G401 (cell line): Measurements from ENCODE around the gene PTOV1. TPM values are rescaled to one million over a fixed set of nuclear protein-coding genes. Genes with fewer than 3 reads are reported as not detected.

Source experiments
- DNase-seq: peaks from one replicate; pipeline ENCODE4 v3.0.0-alpha.2; 2015; ENCODE audit warnings: low spot score
- in situ Hi-C: cut with HindIII; loops from 2 replicates; pipeline ENCODE4 v1.10.0; 2016; ENCODE audit warnings: low sequenced_read_pairs, mixed read lengths
- total RNA-seq: library from RNA; depleted of rRNA; stranded (reverse); fragments of >200 nt; shearing (Covaris generic); gene quantifications from 2 replicates; pipeline ENCODE4 v1.2.3, GENCODE V29; 2014

The PTOV1 gene
- total RNA-seq, 1 experiment from 2014 or later = 147 TPM

DNA sequence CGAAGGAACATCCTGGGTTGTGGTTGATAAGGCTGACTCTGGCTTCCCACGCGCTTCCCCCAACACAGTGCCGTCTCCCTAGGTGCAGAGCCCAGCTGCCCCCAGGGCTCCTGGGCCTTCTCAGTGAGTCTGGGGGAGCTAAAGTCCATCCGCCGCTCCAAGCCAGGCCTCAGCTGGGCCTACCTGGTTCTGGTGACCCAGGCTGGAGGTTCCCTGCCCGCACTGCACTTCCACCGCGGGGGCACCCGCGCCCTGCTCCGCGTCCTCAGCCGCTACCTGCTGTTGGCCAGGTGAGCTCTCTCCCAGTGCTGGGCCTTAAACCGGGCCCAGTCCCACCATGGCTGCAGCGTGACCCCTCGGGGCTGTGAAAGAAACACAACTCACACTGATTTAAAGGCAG lies 30.2 kb downstream of the PTOV1 start:
- no peak for DNase-seq
- in situ Hi-C loops = no loop called here

DNA sequence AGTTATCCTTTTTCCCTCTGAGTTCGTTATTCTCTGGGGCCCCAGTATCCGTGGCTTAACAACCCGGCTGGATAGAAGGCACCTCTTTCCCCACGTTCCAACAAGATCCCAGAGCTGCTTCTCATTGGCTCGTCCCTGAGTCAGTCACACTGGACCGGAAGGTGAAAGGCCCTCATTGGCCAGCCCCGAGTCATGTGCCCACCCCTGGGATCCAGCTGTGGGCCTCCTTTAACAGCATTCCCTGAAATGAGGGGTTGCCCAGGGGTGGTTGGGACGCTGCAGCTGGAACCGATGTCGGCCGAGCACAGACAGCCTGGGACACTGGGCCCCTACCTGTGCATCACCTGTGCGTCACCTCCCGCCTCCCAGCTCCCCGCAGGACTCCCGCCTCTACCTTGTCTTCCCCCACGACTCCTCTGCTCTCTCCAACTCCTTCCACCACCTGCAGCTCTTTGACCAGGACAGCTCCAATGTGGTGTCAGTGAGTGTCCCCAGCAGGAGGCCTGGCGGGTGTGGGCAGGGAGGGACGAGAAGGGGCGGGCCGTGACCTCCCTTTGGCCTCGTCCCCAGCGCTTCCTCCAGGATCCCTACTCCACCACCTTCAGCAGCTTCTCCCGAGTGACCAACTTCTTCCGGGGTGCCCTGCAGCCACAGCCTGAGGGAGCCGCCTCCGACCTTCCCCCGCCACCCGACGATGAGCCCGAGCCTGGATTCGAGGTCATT lies 30.9 kb downstream of the PTOV1 start:
- in situ Hi-C loops = no loop called here
- DNase-seq = no peak

DNA sequence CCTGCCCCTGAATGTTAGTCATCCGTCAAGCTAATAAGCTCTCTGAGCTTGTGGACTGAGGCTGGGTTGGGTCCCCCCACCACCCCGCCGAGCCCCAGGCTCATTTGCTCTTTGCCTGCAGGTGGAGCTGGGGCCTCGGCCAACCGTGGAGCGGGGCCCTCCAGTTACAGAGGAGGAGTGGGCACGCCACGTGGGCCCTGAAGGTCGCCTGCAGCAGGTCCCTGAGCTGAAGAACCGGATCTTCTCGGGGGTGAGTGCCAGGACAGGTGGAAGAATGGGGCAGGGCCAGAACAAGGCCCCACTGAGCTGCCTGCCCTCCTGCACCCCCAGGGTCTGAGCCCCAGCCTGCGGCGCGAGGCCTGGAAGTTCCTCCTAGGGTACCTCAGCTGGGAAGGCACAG lies 31.7 kb downstream of the PTOV1 start:
- no peak for DNase-seq

DNA sequence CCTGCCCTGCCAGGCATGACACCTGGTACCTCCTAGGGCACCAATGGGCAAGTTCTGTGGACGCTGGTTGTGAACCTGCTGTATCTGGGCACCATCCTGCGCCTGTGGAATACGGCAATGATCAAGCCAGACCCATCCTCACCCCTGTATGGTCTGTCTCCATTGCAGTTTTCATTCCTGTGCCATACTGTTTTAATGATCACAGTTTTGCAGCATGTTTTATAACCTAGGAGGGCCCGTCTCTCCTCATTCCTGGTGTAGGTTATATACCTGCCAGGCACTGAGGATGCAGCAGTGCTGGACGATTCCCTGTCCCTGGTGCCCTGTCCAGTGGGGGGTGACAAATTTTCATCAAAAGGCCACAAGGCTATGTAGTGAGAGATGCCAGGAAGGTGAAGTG lies 32.1 kb downstream of the PTOV1 start:
- no peak for DNase-seq
- in situ Hi-C loops = no loop called here

More for the DNA sequence above, 31.7 kb downstream of the PTOV1 start:
- in situ Hi-C loops = no loop called here

DNA sequence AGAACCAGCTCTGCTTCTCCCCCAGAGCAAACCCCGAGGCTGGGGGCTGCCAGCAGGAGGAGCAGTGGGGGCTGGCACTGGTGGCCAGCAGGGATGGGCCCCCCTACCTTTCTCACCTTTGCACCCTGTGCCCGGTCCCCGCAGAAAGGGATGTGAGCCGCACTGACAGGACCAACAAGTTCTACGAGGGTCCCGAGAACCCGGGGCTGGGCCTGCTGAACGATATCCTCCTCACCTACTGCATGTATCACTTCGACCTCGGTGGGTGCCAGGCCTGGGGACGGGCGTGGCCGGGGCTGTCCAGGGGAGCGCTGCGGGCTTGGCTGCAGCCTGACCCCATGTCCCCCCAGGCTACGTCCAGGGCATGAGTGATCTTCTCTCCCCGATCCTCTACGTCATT lies 33.1 kb downstream of the PTOV1 start:
- in situ Hi-C loops = no loop called here
- no peak for DNase-seq

DNA sequence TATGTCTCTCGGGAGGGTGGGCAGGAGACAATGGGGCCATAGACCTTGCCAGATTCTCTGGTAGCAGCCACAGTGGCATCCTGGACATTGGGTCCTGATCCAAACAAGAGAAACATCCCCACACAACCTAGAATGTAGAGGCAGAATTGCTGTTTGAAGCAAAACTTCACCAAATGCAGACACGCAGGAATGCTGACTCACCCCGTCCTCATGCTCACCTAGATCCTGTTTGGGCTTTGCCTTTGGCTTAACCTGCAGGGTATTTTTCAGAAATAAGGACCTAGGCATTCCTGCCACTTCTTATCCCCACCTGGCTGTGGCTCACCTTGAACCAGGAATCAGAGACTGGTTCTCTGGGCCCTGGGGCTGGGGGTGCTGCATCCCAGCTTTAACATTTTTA lies 33.8 kb downstream of the PTOV1 start:
- no peak for DNase-seq

DNA sequence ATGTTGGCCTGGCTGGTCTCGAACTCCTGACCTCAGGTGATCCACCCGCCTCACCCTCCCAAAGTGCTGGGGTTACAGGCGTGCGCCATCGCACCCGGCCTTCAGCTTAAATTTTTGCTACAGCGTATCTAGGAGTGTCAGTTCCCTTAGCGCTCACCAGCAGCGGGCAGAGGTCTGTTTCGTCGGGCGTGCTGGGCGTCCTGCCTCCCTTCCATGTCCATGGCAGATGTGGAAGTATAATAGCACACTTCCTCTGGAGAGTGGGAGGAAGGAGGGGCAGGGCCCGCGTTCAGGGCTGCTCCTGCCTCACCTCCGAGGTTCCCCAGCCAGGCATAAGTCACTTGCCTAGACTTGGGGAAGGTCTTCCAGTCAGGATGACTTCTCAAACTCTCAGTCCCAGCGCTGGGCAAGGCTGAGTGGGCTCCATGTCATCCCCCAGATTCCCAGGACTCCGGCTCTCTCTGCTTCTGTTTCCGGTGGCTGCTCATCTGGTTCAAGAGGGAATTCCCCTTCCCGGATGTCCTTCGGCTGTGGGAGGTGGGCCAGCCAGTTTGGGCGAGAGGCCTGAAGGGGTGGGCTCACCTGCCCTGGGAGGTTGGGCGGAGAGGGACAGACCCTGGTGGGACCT lies 36.2 kb downstream of the PTOV1 start:
- in situ Hi-C loops = no loop called here
- no peak for DNase-seq

More for the DNA sequence above, 33.8 kb downstream of the PTOV1 start:
- in situ Hi-C loops = no loop called here

DNA sequence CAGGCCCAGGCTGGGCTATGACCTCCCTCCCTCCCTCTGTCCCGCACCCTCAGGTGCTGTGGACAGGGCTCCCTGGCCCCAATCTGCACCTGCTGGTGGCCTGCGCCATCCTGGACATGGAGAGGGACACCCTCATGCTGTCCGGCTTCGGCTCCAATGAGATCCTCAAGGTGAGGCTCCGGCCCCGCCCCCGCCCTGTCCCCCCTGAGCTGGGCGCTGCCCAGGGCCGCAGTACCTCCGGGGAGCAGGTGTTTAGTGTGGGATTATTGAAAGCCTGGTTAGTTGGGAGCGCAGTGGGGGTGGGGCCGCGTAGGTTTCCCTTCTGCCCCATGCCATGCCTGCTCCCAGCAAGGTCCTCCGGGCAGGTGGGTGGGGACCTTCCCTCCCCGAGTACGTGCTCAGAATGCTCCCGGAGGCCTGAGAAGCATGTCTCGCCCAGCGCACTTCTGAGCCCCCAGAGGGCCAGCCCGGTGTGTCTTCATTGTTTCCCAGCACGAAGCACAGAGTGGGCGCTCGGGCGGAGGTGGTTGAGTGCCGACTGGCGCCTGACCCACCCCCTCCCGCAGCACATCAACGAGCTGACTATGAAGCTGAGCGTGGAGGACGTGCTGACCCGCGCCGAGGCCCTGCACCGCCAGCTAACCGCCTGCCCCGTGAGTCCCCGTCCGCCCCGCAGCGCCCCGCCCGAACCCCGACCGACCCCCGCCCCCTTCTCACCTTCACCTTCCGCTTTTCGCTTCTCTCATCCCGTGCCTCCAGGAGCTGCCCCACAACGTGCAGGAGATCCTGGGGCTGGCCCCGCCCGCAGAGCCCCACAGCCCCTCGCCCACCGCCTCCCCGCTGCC lies 36.9 kb downstream of the PTOV1 start:
- DNase-seq = no peak
- in situ Hi-C loops = no loop called here

DNA sequence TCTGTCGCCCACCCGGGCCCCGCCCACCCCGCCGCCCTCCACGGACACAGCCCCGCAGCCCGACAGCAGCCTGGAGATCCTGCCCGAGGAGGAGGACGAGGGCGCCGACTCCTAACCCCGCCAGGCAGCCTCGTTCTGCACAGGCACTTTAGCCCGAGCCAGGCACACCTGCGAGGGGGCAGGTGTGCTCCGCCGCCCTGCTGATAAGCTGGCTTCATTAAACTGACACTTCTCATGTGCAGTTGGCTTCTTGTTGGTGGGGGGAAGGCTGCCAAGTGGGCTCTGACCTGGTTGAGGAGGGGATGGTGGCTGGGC lies 37.5 kb downstream of the PTOV1 start:
- in situ Hi-C loops = no loop called here
- DNase-seq = no peak

DNA sequence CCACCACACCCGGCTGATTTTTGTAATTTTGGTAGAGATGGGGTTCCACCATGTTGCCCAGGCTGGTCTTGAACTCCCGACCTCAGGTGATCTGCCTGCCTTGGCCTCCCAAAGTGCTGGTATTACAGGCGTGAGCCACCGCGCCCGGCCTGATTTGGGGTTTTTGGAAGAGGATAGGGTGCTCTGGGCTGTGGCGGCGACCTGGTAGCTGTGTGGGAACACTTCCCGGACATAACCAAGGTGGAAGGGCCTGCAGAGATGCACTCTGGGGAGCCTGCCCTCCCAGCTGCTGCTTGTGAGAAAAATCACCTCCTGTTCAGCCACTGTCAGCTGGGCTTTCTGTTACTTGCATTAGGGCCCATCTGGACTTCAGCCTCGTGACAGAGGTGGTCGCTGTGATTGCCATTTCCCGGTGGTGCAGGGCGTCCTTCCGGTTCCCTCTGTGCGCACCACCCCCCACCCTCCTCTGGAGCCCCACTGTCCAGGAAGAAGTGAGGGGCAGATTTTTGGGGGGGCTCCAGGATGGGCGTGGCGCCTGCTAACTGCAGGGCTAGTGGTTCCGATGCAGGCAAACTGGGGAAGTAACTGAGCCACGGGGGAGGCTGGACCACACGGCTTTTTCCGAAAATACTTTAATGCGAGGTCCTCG lies 38.2 kb downstream of the PTOV1 start:
- in situ Hi-C loops = no loop called here
- no peak for DNase-seq

DNA sequence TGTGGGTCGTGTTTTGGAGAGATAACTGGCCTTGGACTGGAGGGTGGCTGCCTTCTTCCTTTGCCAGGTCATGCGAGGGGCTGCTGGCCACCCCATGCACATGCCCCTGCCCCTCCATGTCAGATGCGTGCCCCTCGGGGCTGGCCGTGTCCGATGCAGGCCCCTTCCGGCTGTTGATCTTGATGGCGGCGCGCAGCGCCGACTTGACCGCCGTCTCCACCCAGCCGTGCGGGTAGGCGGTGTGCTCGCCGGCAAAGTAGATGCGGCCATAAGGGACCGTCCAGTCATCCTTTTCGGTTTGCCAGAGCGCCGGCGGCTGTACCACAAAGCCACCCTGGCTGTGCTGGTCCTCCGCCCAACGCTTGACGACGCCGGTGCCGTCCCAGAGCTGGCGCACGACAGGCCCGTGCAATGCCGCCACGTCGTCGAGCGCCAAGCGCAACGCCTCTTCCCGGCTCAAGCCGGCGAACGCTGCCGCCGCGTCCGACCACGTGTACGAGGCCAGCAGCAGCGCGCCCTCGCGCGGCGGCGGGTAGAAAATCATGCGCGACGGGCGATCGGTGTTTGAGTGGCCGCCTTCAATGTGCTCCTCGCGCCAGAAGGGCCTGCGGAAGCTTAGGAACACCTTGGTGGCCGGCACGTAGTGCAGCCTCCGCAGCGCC lies 38.9 kb downstream of the PTOV1 start:
- in situ Hi-C loops = no loop called here
- peak; percentile 53 for DNase-seq

DNA sequence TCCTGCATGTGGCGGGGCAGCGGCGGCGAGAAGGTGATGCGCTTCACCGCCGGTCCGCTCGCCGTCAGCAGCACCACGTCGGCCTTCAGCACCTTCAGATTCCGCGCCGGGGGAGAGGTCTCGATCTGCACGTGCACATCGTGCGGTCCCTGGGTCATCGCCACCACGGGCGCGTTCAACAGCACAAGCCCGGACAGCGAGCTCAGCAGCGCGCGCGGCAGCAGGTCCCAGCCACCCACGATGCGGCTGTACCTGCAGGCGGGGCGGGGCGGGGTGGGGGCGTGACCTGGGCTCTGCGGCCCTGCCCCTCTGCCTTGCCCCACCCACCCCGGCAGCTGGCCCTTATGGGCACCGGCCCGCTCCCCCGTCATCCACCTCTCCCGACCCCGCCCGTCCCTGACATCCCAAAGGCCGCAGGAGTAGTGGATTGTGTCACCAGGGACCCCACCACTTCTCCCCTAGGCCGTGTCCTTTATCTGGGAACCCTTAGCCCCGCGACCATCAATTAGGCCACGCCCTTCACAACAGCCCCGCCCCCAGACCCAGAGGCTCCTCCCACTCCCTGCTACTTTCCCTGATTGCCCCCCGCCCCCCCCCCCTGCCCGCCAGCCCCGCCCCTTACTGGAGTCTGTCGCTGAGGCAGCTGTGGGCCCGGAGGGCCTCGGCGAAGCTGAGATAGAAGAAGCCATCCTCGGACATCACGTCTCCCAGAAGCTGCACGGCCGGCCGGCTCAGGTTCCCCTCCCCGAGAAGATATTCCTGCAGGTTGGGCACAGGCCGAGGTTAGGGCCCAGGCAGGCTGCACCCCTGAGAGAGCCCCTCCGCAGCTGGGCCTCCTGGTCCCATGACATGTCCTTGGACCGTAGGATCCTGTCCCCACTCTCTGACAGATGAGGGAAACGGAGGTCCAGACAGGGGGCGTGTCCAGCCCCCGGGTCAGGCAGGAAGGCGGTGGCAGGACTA lies 39.7 kb downstream of the PTOV1 start:
- DNase-seq = no peak
- in situ Hi-C loops = no loop called here

DNA sequence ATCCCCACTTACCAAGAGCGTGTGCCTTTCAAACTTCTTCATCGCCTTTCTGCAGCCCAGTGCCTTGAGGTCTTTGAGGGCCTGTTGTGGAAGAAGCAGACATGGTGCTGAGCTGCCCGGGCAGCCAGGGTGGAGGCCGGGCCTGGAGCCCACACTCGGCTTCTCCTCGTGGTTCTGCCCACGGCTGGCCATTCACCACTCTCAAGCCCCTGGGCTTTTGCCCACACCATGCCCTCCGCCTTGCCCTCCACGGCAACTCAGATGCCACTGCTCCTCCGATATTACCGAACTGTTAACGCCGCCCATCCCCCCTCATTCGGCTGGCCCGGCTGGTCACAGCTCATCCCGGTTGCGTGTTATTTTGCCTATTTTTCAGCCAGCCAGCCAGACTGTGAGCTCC lies 40.4 kb downstream of the PTOV1 start:
- in situ Hi-C loops = no loop called here
- DNase-seq = no peak

DNA sequence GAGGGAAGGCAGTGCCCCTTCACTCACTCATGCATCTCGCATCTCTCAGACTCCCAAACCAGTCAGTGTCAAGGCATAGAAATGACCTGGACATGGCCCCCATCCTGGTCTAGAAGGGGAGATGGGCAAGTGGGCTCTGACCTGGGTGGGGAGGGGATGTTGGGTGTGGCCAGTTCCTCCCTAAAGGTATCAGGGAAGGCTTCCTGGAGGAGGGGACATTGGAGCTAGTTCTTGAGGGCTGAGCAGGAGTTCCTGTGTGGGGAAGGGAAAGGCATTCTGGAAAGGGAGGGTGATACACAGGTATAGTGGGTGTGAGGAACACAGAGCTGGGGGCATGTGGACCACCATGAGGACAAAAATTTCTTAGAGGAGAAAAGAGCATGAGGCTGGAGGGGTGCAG lies 41.8 kb downstream of the PTOV1 start:
- in situ Hi-C loops = no loop called here
- DNase-seq = no peak

DNA sequence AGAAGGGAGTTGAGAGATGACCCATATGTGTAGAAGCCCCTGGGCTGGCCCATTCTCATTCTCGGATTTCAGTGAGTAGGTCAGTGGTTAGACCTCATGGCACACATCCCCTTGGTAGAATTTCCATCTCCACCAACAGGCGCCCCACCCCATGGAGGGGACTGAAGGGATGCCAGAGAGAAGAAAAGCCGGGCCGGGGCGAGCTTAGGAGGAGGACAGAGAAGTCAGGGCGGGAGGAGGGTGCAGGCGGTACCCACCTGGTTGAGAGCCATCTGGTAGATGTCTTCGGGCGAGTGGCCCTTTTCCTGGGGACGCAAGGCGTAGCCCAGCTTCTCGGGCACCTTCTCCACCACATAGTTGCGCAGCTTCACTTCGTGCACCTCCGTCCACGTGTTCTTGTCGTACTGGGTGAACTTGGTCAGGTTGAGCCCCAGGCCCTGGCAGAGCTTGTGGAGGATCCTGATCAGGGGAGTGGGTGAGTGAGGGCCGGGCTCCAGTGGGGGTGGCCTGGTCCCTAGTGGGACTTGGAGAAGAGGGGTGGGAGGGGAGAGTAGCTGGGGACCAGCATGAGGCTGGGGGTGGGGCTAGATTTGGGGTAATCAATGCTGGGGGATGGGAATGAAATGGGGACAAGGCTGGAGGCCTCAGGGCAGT lies 43.2 kb downstream of the PTOV1 start:
- no peak for DNase-seq
- in situ Hi-C loops = no loop called here

DNA sequence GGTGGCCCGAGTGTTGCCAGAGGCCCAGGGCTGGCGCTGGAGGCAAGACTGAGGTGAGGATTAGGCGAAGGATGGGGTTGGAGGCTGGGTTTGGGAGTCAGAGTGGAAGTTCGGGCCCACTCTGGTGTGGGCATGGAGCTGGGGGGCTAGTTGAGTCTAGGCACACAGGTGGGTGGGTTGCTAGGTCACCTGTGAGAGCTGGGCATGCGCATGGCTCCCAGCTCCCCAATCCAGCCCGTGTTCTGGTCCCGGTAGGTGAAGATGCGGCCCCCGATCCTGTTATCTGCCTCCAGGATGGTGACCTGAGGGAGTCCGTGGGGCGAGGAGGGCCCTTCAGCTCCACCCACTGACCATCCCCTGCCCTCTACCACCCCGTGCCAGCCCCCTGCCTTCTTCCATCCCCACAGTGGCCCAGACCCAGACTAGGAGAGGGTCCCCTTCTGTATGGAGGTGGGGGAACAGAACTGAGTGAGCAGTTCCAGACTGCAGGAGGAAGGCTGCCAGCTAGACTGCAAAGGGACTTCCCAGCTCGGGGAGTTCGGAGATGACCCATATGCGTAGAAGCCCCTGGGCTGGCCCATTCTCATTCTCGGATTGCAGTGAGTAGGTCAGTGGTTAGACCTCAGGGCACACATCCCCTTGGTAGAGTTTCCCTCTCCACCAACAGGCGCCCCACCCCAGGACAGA lies 44.1 kb downstream of the PTOV1 start:
- DNase-seq = no peak
- in situ Hi-C loops = no loop called here

DNA sequence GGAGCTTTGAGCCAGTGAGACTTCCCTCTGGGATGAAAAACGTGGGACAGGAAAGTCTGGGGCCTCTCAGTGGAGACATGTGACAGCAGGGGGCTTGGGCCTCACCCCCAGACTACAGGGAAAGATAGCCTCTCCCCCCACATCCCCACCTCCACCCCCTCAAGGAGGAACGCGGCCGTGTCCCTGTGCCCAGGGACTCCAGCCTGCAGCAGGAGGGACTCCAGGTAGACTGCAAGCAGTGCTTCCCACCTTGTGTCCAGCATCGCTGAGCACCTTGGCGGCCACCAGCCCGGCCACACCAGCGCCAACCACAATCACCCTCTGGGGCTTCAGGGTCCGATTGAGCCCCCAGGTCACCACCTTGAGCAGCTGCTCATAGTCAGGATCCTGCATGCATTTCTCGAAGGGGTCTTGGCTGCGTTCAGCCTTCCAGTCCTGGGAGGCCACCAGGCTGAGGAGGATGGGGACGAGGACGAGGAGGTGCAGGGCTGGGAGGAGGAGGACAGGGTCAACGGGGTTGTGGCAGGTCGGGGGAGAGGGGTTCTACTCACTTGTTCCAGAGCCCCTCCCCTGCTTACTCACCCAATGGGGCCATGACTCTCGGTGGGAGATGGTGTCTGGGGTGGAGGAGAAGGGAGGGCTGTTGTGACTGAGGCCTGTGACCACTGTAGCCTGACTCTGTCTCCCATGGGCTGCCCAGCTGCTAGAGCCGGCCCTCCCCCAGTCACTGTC lies 44.8 kb downstream of the PTOV1 start:
- DNase-seq = no peak
- in situ Hi-C loops = no loop called here
